HFFc6 (cell line): ENCODE results near the gene ANKS1A. TPM values are rescaled to one million over a fixed set of nuclear protein-coding genes. Genes with fewer than 3 reads are reported as not detected.

Experiments
- DNase-seq: peaks from one replicate; pipeline ENCODE4 v3.0.0-alpha.2; 2018
- H3K27ac Mint-ChIP-seq: 2 replicates; pipeline ENCODE4 v1.8.0; 2020; ENCODE audit warnings: mild to moderate bottlenecking, mixed read lengths
- H3K27me3 Mint-ChIP-seq: 2 replicates; pipeline ENCODE4 v1.8.0; 2021; ENCODE audit warnings: mild to moderate bottlenecking, moderate library complexity, mixed read lengths; ENCODE audit not compliant: insufficient read depth
- H3K36me3 Mint-ChIP-seq: 2 replicates; pipeline ENCODE4 v1.8.0; 2021; ENCODE audit warnings: low read depth, mixed read lengths
- H3K4me1 Mint-ChIP-seq: 2 replicates; pipeline ENCODE4 v1.8.0; 2020; ENCODE audit warnings: low read depth, mixed read lengths
- H3K4me3 Mint-ChIP-seq: 2 replicates; pipeline ENCODE4 v1.8.0; 2020; ENCODE audit warnings: mild to moderate bottlenecking, moderate library complexity, mixed read lengths
- H3K9me3 Mint-ChIP-seq: 2 replicates; pipeline ENCODE4 v1.8.0; 2020; ENCODE audit warnings: mild to moderate bottlenecking, mixed read lengths
- total RNA-seq, 6 experiments: library from RNA; stranded (reverse); fragmentation: NEBNext Ultra II Directional; extraction: Animal tissue kit (Norgen Biotek cat#: 25700); gene quantifications; 2 replicates in 1 of 6; 3 replicates in 5 of 6; pipeline ENCODE4 v1.2.3, GENCODE V29; 2021
- TF ChIP-seq, protein P1 (sequence below): fragments of 200-600 bp; sonication (generic); IDR thresholded peaks from 2 replicates; pipeline ENCODE4 v1.5.0; 2021; ENCODE audit warnings: antibody characterized with exemption, mild to moderate bottlenecking

ANKS1A gene
- total RNA-seq, 6 experiments from 2014 or later = 11.6 to 13.5 (median 13.1) TPM

DNA sequence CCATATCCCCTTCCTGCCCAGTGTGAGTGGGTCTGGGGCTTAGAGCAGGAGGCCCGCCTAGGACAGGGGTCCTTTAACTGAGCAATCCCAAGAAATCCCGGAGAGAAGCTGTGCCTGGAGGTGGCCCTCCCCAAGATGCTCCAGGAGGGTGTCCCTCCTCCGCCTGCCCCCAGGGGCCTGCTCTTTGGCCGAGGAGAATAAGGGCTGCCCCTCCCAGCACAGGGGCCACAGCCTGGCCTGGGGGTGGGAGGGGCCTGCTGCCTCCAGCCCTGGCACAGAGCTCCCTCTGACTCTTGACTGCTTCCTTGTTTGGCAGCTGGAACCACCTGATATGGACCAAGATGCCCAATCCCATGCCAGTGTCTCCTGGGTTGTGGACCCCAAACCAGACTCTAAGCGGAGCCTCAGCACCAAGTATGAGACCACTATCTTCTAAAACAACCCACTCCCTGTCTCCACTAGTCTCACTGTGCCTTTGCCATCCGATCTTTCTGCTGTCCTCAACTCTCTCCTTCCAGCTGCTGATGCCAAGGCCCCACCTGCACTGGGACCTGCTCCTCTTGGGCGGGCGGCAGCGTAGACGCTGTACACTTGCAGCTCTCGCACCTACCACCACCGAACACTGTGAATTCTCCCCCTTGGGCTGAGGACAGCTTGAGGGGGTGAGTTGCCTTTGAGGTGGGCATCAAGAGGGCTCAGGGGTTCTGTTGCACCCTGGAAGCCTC lies 197.7 kb downstream of the ANKS1A start:
- Mint-ChIP-seq H3K4me3 (no peak overlapping the region), H3K4me1 (peaks cover 37% of the 10 kb centered on the region), H3K9me3 (no peaks in the 10 kb centered on the region), H3K27ac (no peak overlapping the region), H3K36me3 (peaks cover 5% of the 10 kb centered on the region; the same call in 1 of the 2 replicates), H3K27me3 (peaks cover 5% of the 10 kb centered on the region)
- TF ChIP-seq, protein P1, sequence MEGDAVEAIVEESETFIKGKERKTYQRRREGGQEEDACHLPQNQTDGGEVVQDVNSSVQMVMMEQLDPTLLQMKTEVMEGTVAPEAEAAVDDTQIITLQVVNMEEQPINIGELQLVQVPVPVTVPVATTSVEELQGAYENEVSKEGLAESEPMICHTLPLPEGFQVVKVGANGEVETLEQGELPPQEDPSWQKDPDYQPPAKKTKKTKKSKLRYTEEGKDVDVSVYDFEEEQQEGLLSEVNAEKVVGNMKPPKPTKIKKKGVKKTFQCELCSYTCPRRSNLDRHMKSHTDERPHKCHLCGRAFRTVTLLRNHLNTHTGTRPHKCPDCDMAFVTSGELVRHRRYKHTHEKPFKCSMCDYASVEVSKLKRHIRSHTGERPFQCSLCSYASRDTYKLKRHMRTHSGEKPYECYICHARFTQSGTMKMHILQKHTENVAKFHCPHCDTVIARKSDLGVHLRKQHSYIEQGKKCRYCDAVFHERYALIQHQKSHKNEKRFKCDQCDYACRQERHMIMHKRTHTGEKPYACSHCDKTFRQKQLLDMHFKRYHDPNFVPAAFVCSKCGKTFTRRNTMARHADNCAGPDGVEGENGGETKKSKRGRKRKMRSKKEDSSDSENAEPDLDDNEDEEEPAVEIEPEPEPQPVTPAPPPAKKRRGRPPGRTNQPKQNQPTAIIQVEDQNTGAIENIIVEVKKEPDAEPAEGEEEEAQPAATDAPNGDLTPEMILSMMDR = no peak
- no peak for DNase-seq

DNA sequence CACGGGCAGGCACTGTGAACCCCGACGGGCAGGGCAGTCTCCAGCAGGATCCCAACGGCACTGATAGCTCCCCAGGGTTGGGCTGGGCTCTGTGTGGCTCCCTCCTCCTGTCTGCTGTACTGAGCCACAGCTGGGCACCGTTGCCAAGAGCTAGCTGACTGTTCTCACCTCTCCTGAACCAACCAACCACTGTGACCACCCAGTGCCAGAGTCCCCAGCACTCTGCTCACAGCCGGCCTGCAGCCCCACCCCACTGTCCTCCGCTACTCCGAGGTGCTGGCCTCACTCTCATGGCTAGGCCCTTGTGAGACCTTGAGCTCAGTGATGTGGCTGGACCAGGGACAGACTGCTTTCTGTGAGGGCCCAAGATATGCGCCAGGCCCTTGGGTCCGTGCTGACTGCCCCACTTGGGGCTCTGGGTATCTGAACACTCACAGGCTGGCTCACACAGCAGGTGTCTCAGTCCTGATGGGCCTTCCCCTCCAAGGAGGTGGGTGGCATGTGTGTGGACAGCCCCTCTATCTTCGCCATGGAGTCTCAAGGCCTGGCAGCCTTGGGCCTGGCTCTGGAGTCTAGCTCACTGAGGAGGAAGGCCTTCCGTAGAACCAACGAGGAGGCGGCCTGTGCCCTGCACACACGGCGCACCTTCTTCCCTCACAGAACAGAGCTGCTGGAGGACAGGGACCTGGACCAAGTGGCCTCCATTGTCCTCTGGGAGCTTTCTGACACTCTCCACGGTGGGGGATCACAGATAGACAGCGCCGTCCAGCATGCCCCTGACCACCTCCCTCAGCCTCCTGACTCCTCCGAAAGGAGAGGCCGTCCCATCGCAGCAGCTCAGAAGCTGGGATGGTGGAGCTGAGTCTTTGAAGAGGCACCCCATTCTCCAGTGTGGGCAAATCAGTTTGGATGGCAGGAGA lies 198.6 kb downstream of the ANKS1A start:
- Mint-ChIP-seq H3K36me3 (peaks cover 5% of the 10 kb centered on the region; the same call in 1 of the 2 replicates), H3K9me3 (no peaks in the 10 kb centered on the region), H3K4me1 (peaks cover 41% of the 10 kb centered on the region), H3K27me3 (peaks cover 3% of the 10 kb centered on the region; the same call in 1 of the 2 replicates), H3K27ac (no peak overlapping the region), H3K4me3 (no peak overlapping the region)
- TF ChIP-seq, protein P1 = no peak
- DNase-seq = no peak

DNA sequence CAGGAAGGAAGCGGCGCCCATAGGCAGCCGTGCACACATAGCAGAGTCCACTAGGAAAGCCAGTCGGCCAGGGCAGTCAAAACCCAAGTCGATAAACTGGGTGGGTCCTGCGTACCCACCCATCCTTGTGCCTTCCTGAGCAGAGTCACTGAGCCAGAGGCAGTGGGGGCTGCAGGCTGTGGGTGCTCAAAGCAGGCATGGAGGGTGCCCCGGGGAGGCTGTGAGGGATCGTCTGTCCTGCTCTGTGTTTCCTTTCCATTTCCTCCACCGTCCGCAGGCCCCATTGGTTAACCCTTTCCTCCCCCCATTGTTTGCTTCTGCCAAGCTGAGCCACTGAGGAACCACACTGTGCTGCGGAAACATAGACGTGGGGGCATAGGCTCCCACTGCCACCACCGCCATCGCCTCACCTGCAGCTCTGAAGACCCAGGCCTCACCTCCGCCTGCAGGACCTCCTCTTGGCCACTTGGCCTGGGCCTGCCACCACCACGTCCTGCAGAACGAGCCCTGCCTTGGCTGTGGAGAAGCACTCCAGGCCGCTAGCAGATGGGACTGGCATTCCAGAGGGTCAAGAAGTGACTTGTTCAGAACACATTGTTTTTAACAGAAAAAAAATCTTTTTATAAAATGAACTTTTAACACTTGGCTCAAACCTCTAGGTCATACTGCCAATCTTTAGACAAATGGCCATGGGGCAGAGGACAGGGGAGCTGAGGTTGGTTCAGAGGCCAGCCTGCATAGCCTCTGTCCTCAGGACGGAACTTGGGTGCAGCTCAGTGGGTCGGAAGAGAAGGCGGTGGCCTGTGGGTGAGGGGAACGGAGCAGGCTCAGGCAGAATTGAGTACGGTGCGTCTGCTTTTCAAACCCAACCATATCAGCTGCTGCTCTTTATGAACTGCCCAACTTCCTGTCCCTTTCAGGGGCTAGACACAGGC lies 199.5 kb downstream of the ANKS1A start:
- H3K9me3 Mint-ChIP-seq = no peaks in the 10 kb centered on the region
- peaks cover 5% of the 10 kb centered on the region; the same call in 1 of the 2 replicates for H3K36me3 Mint-ChIP-seq
- H3K27ac Mint-ChIP-seq = no peak overlapping the region
- H3K4me3 Mint-ChIP-seq = no peak overlapping the region
- TF ChIP-seq, protein P1 = no peak
- peaks cover 50% of the 10 kb centered on the region for H3K4me1 Mint-ChIP-seq
- peaks cover 2% of the 10 kb centered on the region; the same call in 1 of the 2 replicates for H3K27me3 Mint-ChIP-seq
- no peak for DNase-seq

DNA sequence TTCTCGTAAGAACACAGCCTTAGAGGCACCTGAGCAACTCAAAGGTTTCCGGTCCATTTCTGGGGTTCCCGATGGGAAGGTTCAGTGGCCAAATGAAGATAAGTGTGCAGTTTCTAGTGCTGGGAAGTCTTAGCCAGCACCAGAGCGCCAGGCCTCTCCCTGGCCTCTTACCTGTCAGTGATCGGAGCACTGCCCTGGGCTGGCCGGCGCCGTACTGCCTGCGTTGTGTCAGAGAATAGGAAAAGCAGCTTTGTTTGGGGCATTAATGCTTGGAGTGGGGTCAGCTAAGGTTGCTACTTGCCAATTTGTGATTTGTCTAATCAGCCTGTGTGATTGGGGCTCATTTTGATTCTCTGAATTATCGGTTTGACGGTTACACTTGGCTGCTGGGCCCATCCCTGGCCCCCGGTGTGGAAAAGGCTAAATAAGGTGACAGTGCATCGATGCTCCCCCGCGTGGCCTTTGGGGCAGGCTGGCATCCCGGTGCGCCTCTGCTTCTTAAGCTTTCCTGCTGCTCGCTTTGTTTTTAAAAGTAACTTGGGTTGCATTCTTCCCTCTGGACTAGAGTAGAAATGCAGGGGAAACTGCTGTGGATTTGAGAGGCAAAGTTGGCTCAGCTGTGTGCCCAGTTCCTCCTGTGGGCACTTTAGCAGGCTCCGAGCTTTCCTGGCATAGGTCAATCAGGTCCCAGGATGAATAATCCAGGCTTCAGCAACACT lies 200.3 kb downstream of the ANKS1A start:
- DNase-seq = no peak
- Mint-ChIP-seq H3K27ac (peak overlapping the region; percentile 72), H3K9me3 (no peaks in the 10 kb centered on the region), H3K36me3 (peaks cover 5% of the 10 kb centered on the region; the same call in 1 of the 2 replicates), H3K4me3 (no peak overlapping the region; the same call in 1 of the 2 replicates), H3K27me3 (peaks cover 2% of the 10 kb centered on the region; the same call in 1 of the 2 replicates), H3K4me1 (peaks cover 58% of the 10 kb centered on the region)
- TF ChIP-seq, protein P1 = no peak
